Brain pericyte (primary cell): ENCODE measurements around the gene USP38.
"Not testable (repeated sequence)": the region's sequence is repeated elsewhere in the genome, so short reads cannot be mapped to it uniquely, and the experiment has no call there.

ENCODE experiments used
- DNase-seq: peaks from one replicate; pipeline ENCODE4 v3.0.0-alpha.2; 2012; ENCODE audit warnings: low read depth, low spot score

The USP38 gene

GRCh38 chr4:143257356-143257755 lies 72.6 kb downstream of the USP38 start:
- no peak for DNase-seq

GRCh38 chr4:143260750-143261149 lies 76.0 kb downstream of the USP38 start:
- DNase-seq, result no peak

- DNase-seq, result no peak
Measured at GRCh38 chr4:143262838-143263237, 78.1 kb downstream of the USP38 start.

- not testable (repeated sequence) for DNase-seq
Measured at GRCh38 chr4:143267690-143268089, 83.0 kb downstream of the USP38 start.

GRCh38 chr4:143270256-143270838 lies 85.6 kb downstream of the USP38 start:
- DNase-seq, result no peak
